Ishikawa (cell line): Measurements from ENCODE around the gene F2R.

Experiments
- CEBPB ChIP-seq: IDR thresholded peaks from 2 replicates; pipeline ENCODE4 v1.6.1; 2012
- CREB1 ChIP-seq: IDR thresholded peaks from 2 replicates; pipeline ENCODE4 v1.6.1; 2012; ENCODE audit warnings: low read depth
- EGR1 ChIP-seq: IDR thresholded peaks from 2 replicates; pipeline ENCODE4 v1.6.1; 2012
- EP300 ChIP-seq: IDR thresholded peaks from 2 replicates; pipeline ENCODE4 v1.6.1; 2012; ENCODE audit warnings: borderline replicate concordance
- FOXM1 ChIP-seq: IDR thresholded peaks from 2 replicates; pipeline ENCODE4 v1.6.1; 2012; ENCODE audit warnings: low read depth, borderline replicate concordance
- MAX ChIP-seq: IDR thresholded peaks from 2 replicates; pipeline ENCODE4 v1.6.1; 2012
- NFIC ChIP-seq: IDR thresholded peaks from 2 replicates; pipeline ENCODE4 v1.6.1; 2012
- RAD21 ChIP-seq: IDR thresholded peaks from 2 replicates; pipeline ENCODE4 v1.6.1; 2012; ENCODE audit warnings: low read depth
- REST ChIP-seq: IDR thresholded peaks from 2 replicates; pipeline ENCODE4 v1.6.1; 2012; ENCODE audit warnings: low read depth, mild to moderate bottlenecking
- TAF1 ChIP-seq: IDR thresholded peaks from 2 replicates; pipeline ENCODE4 v1.6.1; 2012; ENCODE audit warnings: low read depth, mild to moderate bottlenecking
- TCF12 ChIP-seq: IDR thresholded peaks from 2 replicates; pipeline ENCODE4 v1.6.1; 2012; ENCODE audit warnings: low read depth
- TEAD4 ChIP-seq: IDR thresholded peaks from 2 replicates; pipeline ENCODE4 v1.6.1; 2012
- USF1 ChIP-seq: IDR thresholded peaks from 2 replicates; pipeline ENCODE4 v1.6.1; 2012
- YY1 ChIP-seq: IDR thresholded peaks from 2 replicates; pipeline ENCODE4 v1.6.1; 2012; ENCODE audit warnings: low read depth
- ZBTB7A ChIP-seq: IDR thresholded peaks from 2 replicates; pipeline ENCODE4 v1.6.1; 2012; ENCODE audit warnings: low read depth

F2R gene

GRCh38 chr5:76736679-76737556 lies 21.0 kb downstream of the F2R start:
- TF ChIP-seq NFIC (no peak), YY1 (no peak), MAX (no peak), RAD21 (no peak), EGR1 (no peak), TEAD4 (no peak), TCF12 (no peak), FOXM1 (no peak), ZBTB7A (no peak), EP300 (no peak), USF1 (no peak), CEBPB (no peak), REST (no peak), CREB1 (no peak), TAF1 (no peak)

- TF ChIP-seq RAD21, result no peak
- no peak for TF ChIP-seq FOXM1
- TF ChIP-seq TAF1, result no peak
- no peak for TF ChIP-seq TEAD4
- no peak for TF ChIP-seq TCF12
- TF ChIP-seq CEBPB, result no peak
- no peak for TF ChIP-seq ZBTB7A
- TF ChIP-seq REST, result no peak
- no peak for TF ChIP-seq USF1
Measured at GRCh38 chr5:76737846-76738245, 21.9 kb downstream of the F2R start.

GRCh38 chr5:76742583-76742982 lies 26.7 kb downstream of the F2R start:
- no peak for TF ChIP-seq MAX
- no peak for TF ChIP-seq ZBTB7A
- no peak for TF ChIP-seq RAD21
- no peak for TF ChIP-seq USF1
- no peak for TF ChIP-seq TEAD4
- no peak for TF ChIP-seq NFIC
- no peak for TF ChIP-seq CEBPB
- TF ChIP-seq CREB1, result no peak

- TF ChIP-seq FOXM1, result no peak
- TF ChIP-seq EGR1, result no peak
- no peak for TF ChIP-seq TAF1
- no peak for TF ChIP-seq TEAD4
- no peak for TF ChIP-seq RAD21
- no peak for TF ChIP-seq EP300
- no peak for TF ChIP-seq USF1
- no peak for TF ChIP-seq ZBTB7A
- no peak for TF ChIP-seq REST
- TF ChIP-seq TCF12, result no peak
- no peak for TF ChIP-seq CEBPB
- TF ChIP-seq NFIC, result no peak
- no peak for TF ChIP-seq YY1
- TF ChIP-seq MAX, result no peak
- TF ChIP-seq CREB1, result no peak
Measured at GRCh38 chr5:76744632-76745031, 28.7 kb downstream of the F2R start.
